ENCODE results near the gene ANKRD45.
"Not testable (repeated sequence)": the region's sequence is repeated elsewhere in the genome, so short reads cannot be mapped to it uniquely, and the experiment has no call there.

ANKRD45 gene

DNA sequence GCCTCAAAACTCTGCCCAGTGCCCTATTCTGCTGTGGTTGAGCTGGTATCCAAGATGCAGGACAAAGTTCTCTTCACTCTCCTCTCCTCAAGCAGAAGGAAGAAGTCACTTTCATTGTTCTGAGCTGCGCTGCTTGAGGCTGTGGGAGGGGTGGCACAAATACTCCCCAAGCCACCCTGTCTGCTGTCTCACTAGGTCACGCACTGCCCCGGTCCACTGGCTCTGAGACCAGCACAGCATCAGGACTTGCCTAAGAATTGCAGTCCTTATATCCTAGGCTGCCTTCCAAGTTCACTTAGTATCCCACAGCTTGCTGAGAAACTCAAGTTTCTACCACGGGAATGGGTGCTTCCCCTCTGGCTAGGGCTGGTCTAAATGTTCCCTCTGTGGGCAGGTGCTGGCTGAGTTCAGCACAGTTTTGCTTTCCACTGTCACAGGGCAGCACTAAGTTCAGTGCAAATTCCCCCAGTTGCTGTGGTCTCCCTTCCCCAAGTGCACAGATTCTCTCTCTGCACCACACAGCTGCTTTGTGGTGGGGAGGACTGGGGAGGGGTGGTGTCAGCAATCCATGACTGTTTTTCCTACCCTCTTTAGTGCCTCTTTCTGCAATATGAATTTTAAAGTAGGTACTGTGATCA lies 99.2 kb downstream of the ANKRD45 start:
- no peak for DNase-seq

DNA sequence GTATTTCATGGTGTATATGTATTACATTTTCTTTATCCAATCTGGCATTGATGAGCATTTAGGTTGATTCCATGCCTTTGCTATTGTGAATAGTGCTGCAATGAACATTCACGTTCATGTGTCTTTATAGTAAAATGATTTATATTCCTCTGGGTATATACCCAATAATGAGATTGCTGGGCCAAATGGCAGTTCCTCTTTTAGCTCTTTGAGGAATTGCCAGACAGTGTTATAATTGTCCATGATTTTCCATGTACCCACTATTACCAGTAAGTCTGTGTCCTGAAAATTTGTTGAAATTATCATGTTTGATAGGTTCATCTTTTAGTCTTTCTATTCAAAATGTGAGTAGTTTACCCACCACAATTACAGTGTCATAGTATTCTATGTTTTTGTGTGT lies 101.2 kb downstream of the ANKRD45 start:
- DNase-seq = no peak

DNA sequence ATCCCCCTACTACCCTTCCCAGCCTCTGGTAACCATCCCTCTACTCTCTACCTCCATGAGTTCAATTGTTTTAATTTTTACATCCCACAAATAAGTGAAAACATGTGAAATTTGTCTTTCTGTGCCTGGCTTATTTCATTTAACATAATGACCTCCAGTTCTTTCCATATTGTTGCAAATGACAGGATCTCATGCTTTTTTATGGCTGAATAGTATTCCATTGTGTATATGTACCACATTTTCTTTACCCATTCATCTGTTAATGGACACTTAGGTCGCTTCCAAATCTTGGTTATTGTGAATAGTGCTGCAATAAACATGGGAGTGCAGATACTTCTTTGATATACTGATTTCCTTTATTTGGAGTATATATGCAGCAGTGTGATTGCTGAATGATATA lies 105.8 kb downstream of the ANKRD45 start:
- not testable (repeated sequence) for DNase-seq

DNA sequence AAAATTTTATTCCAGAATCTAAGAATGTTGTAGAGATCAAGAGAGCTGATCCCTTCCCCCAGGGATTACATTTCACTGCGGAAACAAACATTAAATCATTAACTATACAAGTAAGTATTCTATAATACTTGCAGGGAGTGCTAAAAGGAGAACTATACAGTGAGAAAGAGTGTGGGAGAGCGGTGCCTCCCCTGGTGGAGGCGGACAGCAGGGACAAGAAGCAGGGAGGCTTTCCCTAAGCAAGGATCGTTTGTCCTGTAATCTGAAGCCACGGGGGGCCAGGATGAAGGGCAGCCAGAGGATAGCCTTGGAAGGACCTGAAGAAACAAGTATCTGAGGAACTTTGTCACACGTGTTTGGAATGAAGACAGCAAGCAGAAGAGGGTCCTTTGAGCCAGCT lies 106.8 kb downstream of the ANKRD45 start:
- DNase-seq = peak; percentile 31

DNA sequence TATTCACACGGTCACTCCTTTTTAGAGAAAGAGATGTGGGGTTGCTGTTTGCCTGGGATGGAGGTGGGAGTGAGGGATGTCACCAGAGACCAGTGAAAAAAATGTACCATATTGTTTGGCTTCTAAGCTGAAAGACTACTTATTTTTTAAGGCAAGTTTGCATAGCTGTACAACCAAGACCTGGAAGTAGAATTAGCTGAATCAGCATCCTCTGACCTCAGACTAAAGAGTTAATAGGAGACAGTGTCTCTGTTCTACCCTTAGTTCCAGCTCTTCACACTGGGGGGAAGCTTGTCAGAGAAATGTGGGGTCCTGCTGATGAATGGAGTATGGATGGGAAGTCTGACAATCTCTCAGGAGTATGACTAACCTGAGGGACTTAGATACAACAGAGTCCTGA lies 108.4 kb downstream of the ANKRD45 start:
- DNase-seq = no peak

DNA sequence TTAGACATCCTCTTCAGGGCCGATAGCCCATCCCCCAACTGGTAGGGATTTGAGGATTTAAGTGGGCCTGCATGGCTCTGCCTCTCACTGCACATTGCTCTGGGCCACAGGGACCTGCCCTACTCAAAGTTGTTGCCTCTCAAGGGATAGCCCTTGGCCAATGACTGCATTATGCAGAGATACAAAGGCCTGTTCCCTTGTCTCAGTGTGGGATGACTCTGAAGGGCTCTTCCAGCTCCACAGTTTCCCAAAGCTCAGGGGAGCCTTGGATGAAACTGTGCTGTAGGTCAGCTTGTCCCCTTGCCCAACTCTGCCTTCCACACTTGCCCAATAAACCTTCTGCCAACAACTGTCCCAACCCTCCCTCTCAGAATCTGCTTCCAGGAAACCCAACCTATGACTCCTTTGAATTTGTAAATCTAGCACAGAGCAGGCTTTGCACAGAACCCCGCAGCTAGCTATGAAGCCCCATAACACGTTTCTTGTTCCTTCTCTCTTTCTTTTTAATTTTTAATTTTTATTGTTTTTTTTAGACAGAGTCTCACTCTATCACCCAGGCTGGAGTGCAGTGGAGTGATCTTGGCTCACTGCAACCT lies 109.3 kb downstream of the ANKRD45 start:
- DNase-seq = peak; percentile 10
